ENCODE results near the gene KCNMA1.

Gene KCNMA1

DNA sequence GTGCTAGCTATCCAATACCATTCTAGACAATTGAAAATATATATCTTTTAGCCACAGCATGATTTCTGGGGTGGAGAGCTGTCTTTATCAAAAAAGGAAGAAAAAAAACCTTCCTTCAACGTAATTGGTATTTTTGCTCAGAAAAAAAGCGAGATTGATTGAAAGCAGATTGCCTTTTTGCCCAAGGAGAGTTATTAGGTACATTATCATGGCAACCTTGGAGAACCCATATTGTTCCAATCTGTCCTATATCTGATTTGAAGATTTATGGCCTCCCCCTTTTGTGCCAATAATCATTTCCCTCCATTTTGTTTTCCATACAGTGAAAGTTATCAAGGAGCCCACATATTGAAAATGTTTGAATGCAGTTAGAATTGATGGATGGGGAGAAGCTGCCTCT, 544.5 kb downstream of the KCNMA1 start:
- no peak overlapping the region for H4K91ac ChIP-seq (ENCODE audit: low read length)
- H3K4me1 ChIP-seq (ENCODE audit: control insufficient read depth, insufficient read depth, low read depth, low read length): no peaks in the 10 kb centered on the region
- H2BK5ac ChIP-seq (ENCODE audit: low read depth, low read length, poor library complexity, severe bottlenecking): no peak overlapping the region
- no peak overlapping the region for H2AK5ac ChIP-seq (ENCODE audit: low read length, severe bottlenecking)
- H4K8ac ChIP-seq (ENCODE audit: low read length): no peak overlapping the region
- H3K27ac ChIP-seq (ENCODE audit: low read length, poor library complexity, severe bottlenecking): no peak overlapping the region
- no peak overlapping the region for H3K14ac ChIP-seq (ENCODE audit: low read length in 2 of 2)
- H3K27me3 ChIP-seq (ENCODE audit: control insufficient read depth in 1 of 2, insufficient read depth in 1 of 2, low read length in 2 of 2): no peaks in the 10 kb centered on the region
- no peak overlapping the region for H3K23ac ChIP-seq (ENCODE audit: low read length in 2 of 2)
- no peak overlapping the region for H3K9ac ChIP-seq (ENCODE audit: low read length)
- no peak overlapping the region for H3K4ac ChIP-seq (ENCODE audit: low read depth in 1 of 2, low read length in 2 of 2)
- no peak for DNase-seq
- WGBS: 96% methylated on average over 2 of the region's 2 CpGs
- no peak overlapping the region for H2BK12ac ChIP-seq (ENCODE audit: low read length in 2 of 2)
- no peaks in the 10 kb centered on the region for H3K9me3 ChIP-seq (ENCODE audit: control insufficient read depth, low read length)
- no peaks in the 10 kb centered on the region for H3K79me1 ChIP-seq (replicated peaks; ENCODE audit: low read length, poor library complexity, severe bottlenecking)
- no peak overlapping the region for H3K4me3 ChIP-seq (ENCODE audit: insufficient read depth in 1 of 2, low read depth in 1 of 2, low read length in 2 of 2)
- no peak overlapping the region for H2BK15ac ChIP-seq (ENCODE audit: low read depth, poor library complexity, severe bottlenecking)
- no peak overlapping the region for H2AFZ ChIP-seq (ENCODE audit: low read depth, low read length)
- peaks cover 8 to 18% of the 10 kb centered on the region in 2 experiments for H3K36me3 ChIP-seq (ENCODE audit: control insufficient read depth in 1 of 2, insufficient read depth in 2 of 2, low read depth in 1 of 2, low read length in 2 of 2)
- H3K4me2 ChIP-seq (ENCODE audit: low read length, poor library complexity, severe bottlenecking): no peak overlapping the region
- no peak overlapping the region for H2BK120ac ChIP-seq (ENCODE audit: low read depth, low read length)
- no peak overlapping the region for H3K18ac ChIP-seq (ENCODE audit: low read depth in 1 of 2, low read length in 2 of 2)

DNA sequence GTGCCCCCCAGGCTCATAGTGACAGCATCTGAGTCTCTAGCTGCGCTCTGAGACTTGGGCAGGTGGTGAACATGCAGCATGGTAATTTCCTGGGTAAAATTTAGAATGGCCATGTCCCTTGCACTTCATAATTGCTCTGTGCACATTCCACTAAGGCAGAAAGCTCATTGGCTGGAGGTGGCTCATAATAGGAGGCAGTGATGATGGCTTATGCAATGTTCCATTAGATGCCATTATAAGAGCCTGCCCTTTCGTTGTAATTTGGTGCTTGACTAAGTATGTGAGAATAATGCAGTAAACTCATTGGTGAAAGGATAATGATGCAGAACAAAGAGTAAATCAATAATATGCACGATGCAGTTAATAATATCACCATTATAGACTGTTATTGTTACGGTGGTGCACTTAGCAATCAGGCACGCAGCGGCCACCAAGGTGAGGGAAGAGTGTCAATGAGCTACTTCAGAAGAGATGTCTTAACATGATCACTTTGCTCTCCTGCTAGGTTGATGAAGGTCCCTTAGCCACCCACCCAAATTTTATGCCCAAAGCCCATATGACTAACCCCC, 545.9 kb downstream of the KCNMA1 start:
- Histone ChIP-seq H4K91ac (ENCODE audit: low read length) (no peak overlapping the region), H3K79me1 (replicated peaks; ENCODE audit: low read length, poor library complexity, severe bottlenecking) (no peaks in the 10 kb centered on the region), H3K27ac (ENCODE audit: low read length, poor library complexity, severe bottlenecking) (no peak overlapping the region), H2BK5ac (ENCODE audit: low read depth, low read length, poor library complexity, severe bottlenecking) (no peak overlapping the region), H3K9ac (ENCODE audit: low read length) (no peak overlapping the region), H4K8ac (ENCODE audit: low read length) (no peak overlapping the region), H3K23ac (ENCODE audit: low read length in 2 of 2) (no peak overlapping the region), H3K18ac (ENCODE audit: low read depth in 1 of 2, low read length in 2 of 2) (no peak overlapping the region), H3K36me3 (ENCODE audit: control insufficient read depth in 1 of 2, insufficient read depth in 2 of 2, low read depth in 1 of 2, low read length in 2 of 2) (peaks cover 8 to 18% of the 10 kb centered on the region in 2 experiments), H2AK5ac (ENCODE audit: low read length, severe bottlenecking) (no peak overlapping the region), H3K4ac (ENCODE audit: low read depth in 1 of 2, low read length in 2 of 2) (no peak overlapping the region), H2BK120ac (ENCODE audit: low read depth, low read length) (no peak overlapping the region), H2AFZ (ENCODE audit: low read depth, low read length) (no peak overlapping the region), H2BK12ac (ENCODE audit: low read length in 2 of 2) (no peak overlapping the region), H3K4me2 (ENCODE audit: low read length, poor library complexity, severe bottlenecking) (no peak overlapping the region), H3K4me1 (ENCODE audit: control insufficient read depth, insufficient read depth, low read depth, low read length) (no peaks in the 10 kb centered on the region), H3K9me3 (ENCODE audit: control insufficient read depth, low read length) (no peaks in the 10 kb centered on the region), H2BK15ac (ENCODE audit: low read depth, poor library complexity, severe bottlenecking) (no peak overlapping the region), H3K27me3 (ENCODE audit: control insufficient read depth in 1 of 2, insufficient read depth in 1 of 2, low read length in 2 of 2) (no peaks in the 10 kb centered on the region), H3K4me3 (ENCODE audit: insufficient read depth in 1 of 2, low read depth in 1 of 2, low read length in 2 of 2) (no peak overlapping the region), H3K14ac (ENCODE audit: low read length in 2 of 2) (no peak overlapping the region)
- WGBS: 100% methylated on average over 5 of the region's 6 CpGs
- DNase-seq: no peak

GRCh38 chr10:77090381-77091356, 546.9 kb downstream of the KCNMA1 start:
- no peak overlapping the region for H3K27ac ChIP-seq (ENCODE audit: low read length, poor library complexity, severe bottlenecking)
- H3K9me3 ChIP-seq (ENCODE audit: control insufficient read depth, low read length): no peaks in the 10 kb centered on the region
- no peak overlapping the region for H2AFZ ChIP-seq (ENCODE audit: low read depth, low read length)
- H2BK12ac ChIP-seq (ENCODE audit: low read length in 2 of 2): no peak overlapping the region
- no peak overlapping the region for H4K8ac ChIP-seq (ENCODE audit: low read length)
- H3K4me2 ChIP-seq (ENCODE audit: low read length, poor library complexity, severe bottlenecking): no peak overlapping the region
- no peak overlapping the region for H3K18ac ChIP-seq (ENCODE audit: low read depth in 1 of 2, low read length in 2 of 2)
- DNase-seq: no peak
- H3K36me3 ChIP-seq (ENCODE audit: control insufficient read depth in 1 of 2, insufficient read depth in 2 of 2, low read depth in 1 of 2, low read length in 2 of 2): peaks cover 8 to 25% of the 10 kb centered on the region in 2 experiments
- no peaks in the 10 kb centered on the region for H3K27me3 ChIP-seq (ENCODE audit: control insufficient read depth in 1 of 2, insufficient read depth in 1 of 2, low read length in 2 of 2)
- no peak overlapping the region for H2AK5ac ChIP-seq (ENCODE audit: low read length, severe bottlenecking)
- H3K79me1 ChIP-seq (replicated peaks; ENCODE audit: low read length, poor library complexity, severe bottlenecking): no peaks in the 10 kb centered on the region
- WGBS: 85% methylated on average over 17 of the region's 17 CpGs
- H3K4me1 ChIP-seq (ENCODE audit: control insufficient read depth, insufficient read depth, low read depth, low read length): no peaks in the 10 kb centered on the region
- no peak overlapping the region for H2BK5ac ChIP-seq (ENCODE audit: low read depth, low read length, poor library complexity, severe bottlenecking)
- no peak overlapping the region for H2BK15ac ChIP-seq (ENCODE audit: low read depth, poor library complexity, severe bottlenecking)
- H3K14ac ChIP-seq (ENCODE audit: low read length in 2 of 2): no peak overlapping the region
- H2BK120ac ChIP-seq (ENCODE audit: low read depth, low read length): no peak overlapping the region
- no peak overlapping the region for H4K91ac ChIP-seq (ENCODE audit: low read length)
- no peak overlapping the region for H3K4me3 ChIP-seq (ENCODE audit: insufficient read depth in 1 of 2, low read depth in 1 of 2, low read length in 2 of 2)
- H3K4ac ChIP-seq (ENCODE audit: low read depth in 1 of 2, low read length in 2 of 2): no peak overlapping the region
- H3K23ac ChIP-seq (ENCODE audit: low read length in 2 of 2): no peak overlapping the region
- H3K9ac ChIP-seq (ENCODE audit: low read length): no peak overlapping the region

- Histone ChIP-seq H3K4ac (ENCODE audit: low read depth in 1 of 2, low read length in 2 of 2) (no peak overlapping the region), H3K9me3 (ENCODE audit: control insufficient read depth, low read length) (no peaks in the 10 kb centered on the region), H3K36me3 (ENCODE audit: control insufficient read depth in 1 of 2, insufficient read depth in 2 of 2, low read depth in 1 of 2, low read length in 2 of 2) (peaks cover 16 to 24% of the 10 kb centered on the region in 2 experiments), H2BK5ac (ENCODE audit: low read depth, low read length, poor library complexity, severe bottlenecking) (no peak overlapping the region), H3K4me2 (ENCODE audit: low read length, poor library complexity, severe bottlenecking) (no peak overlapping the region), H3K27me3 (ENCODE audit: control insufficient read depth in 1 of 2, insufficient read depth in 1 of 2, low read length in 2 of 2) (no peaks in the 10 kb centered on the region), H3K14ac (ENCODE audit: low read length in 2 of 2) (no peak overlapping the region), H2AK5ac (ENCODE audit: low read length, severe bottlenecking) (no peak overlapping the region), H3K4me1 (ENCODE audit: control insufficient read depth, insufficient read depth, low read depth, low read length) (no peaks in the 10 kb centered on the region), H4K91ac (ENCODE audit: low read length) (no peak overlapping the region), H2BK12ac (ENCODE audit: low read length in 2 of 2) (no peak overlapping the region), H3K79me1 (replicated peaks; ENCODE audit: low read length, poor library complexity, severe bottlenecking) (no peaks in the 10 kb centered on the region), H3K18ac (ENCODE audit: low read depth in 1 of 2, low read length in 2 of 2) (no peak overlapping the region), H3K9ac (ENCODE audit: low read length) (no peak overlapping the region), H2BK120ac (ENCODE audit: low read depth, low read length) (no peak overlapping the region), H3K27ac (ENCODE audit: low read length, poor library complexity, severe bottlenecking) (no peak overlapping the region), H3K4me3 (ENCODE audit: insufficient read depth in 1 of 2, low read depth in 1 of 2, low read length in 2 of 2) (no peak overlapping the region), H2BK15ac (ENCODE audit: low read depth, poor library complexity, severe bottlenecking) (no peak overlapping the region), H2AFZ (ENCODE audit: low read depth, low read length) (no peak overlapping the region), H3K23ac (ENCODE audit: low read length in 2 of 2) (no peak overlapping the region), H4K8ac (ENCODE audit: low read length) (no peak overlapping the region)
- no peak for DNase-seq
- 100% methylated on average over 2 of the region's 4 CpGs for WGBS
Measured at GRCh38 chr10:77087366-77087765, 550.2 kb downstream of the KCNMA1 start.

Measured in mesenchymal stem cell (in vitro differentiated cells and primary cell).